Right lobe of liver (tissue), 6 donors: ENCODE results near the gene CYSLTR2. TPM values are rescaled to one million over a fixed set of nuclear protein-coding genes. Genes with fewer than 3 reads are reported as not detected.

ENCODE experiments used
- ATAC-seq, 4 donors: fragments of 200-7000 bp; cut with Tn5 transposase; one replicate each; pipeline ENCODE4 v1.9.1; 2020; ENCODE audit warnings: mild to moderate bottlenecking in 4 of 4, moderate library complexity in 4 of 4
- DNase-seq, 3 donors: peaks; one replicate each; pipeline ENCODE4 v3.0.0-alpha.2; 2020
- H3K27ac ChIP-seq, 3 donors: fragments of 200-600 bp; one replicate each; pipeline ENCODE4 v1.8.0; 2022
- H3K27me3 ChIP-seq, 2 donors: fragments of 200-600 bp; one replicate each; pipeline ENCODE4 v1.8.0; 2022
- H3K36me3 ChIP-seq, 4 donors: fragments of 200-600 bp; sonication (generic) in 1 of 4; one replicate each; pipeline versions ENCODE4 v1.5.1 to v1.8.0; 2017 to 2022; ENCODE audit warnings: control low read depth in 1 of 4
- H3K4me1 ChIP-seq, 4 donors: fragments of 200-600 bp; sonication (generic) in 1 of 4; one replicate each; pipeline versions ENCODE4 v1.5.1 to v1.8.0; 2017 to 2022; ENCODE audit warnings: control low read depth in 1 of 4
- H3K4me3 ChIP-seq, 3 donors: fragments of 200-600 bp; one replicate each; pipeline ENCODE4 v1.8.0; 2022
- H3K9me3 ChIP-seq, 4 donors: fragments of 200-600 bp; sonication (generic) in 1 of 4; one replicate each; pipeline versions ENCODE4 v1.5.1 to v1.8.0; 2017 to 2022; ENCODE audit warnings: control low read depth in 1 of 4
- POLR2A ChIP-seq: fragments of 450-650 bp; IDR thresholded peaks from one replicate; pipeline ENCODE4 v1.6.1; 2017; ENCODE audit warnings: antibody characterized with exemption, mild to moderate bottlenecking
- WGBS: methylation state at CpG from one replicate; pipeline ENCODE4 v1.1.6; 2018; ENCODE audit warnings: low coverage, low lambda C conversion rate; ENCODE audit not compliant: insufficient coverage; ENCODE audit errors: missing lambda C conversion rate; 5-methylcytosine and 5-hydroxymethylcytosine counted together
- intact Hi-C, 2 donors: fragments of 100-400 bp; cut with DNase I; formaldehyde crosslinking; loops; one replicate each; pipeline versions ENCODE4 v1.11.2 to v1.14.1; 2022
- total RNA-seq, 6 experiments: library from RNA; depleted of rRNA in 2 of 6; stranded (reverse); fragments of >200 nt in 2 of 6; fragmentation: NEBNext Ultra II Directional in 3 of 6; extraction: Animal tissue kit (Norgen Biotek cat#: 25700) in 3 of 6; gene quantifications; one replicate each; pipeline versions ENCODE4 v1.1.0 to v1.2.4, GENCODE V29; 2016 to 2023
- TF ChIP-seq, protein P1 (sequence below), 4 donors: fragments of 200-600 bp in 3 of 4; fragments of 450-650 bp in 1 of 4; IDR thresholded peaks; one replicate each; pipeline versions ENCODE4 v1.5.1 to v1.8.0; 2016 to 2022; ENCODE audit warnings: antibody characterized with exemption in 4 of 4, mild to moderate bottlenecking in 2 of 4
- donor health status: DM: no; HTN: yes; CAD: no.
- donor health status: DM: no; HTN: no; CAD: no.
- donor health status: DM: no; HTN: no; CAD: no.
- donor health status: DM: no; HTN: yes; CAD: no.
- donor health status: DM: no; HTN: yes; CAD: no.

The CYSLTR2 gene
- total RNA-seq, 6 experiments from 2014 or later, result 0.06 to 0.93 (median 0.14) TPM

DNA sequence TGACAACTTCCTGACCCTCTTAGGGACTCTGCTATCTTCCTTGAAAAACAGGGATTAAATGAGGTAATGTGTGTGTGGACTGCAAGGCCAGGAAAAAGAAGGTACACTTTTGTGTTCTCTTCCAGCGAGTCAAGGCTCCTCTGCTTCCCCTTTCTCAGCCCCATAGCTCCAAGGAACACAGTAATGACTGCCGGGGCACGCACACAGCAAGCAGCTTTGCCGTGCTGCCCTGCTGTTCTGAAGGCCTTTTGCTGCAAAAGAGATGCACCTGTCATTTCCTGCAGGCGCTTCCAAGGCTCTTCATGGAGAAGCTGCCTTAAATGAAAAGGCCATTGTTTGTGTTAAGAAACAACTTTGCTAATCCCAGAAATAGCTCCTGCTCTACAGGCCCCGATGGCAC lies 84.6 kb downstream of the CYSLTR2 start:
- DNase-seq (no peak), ATAC-seq (no peak)
- 45% methylated on average over 4 of the region's 6 CpGs for WGBS
- Histone ChIP-seq H3K4me3 (no peak overlapping the region), H3K4me1 (no peaks in the 10 kb centered on the region), H3K27me3 (no peaks in the 10 kb centered on the region), H3K36me3 (no peaks in the 10 kb centered on the region), H3K27ac (no peak overlapping the region), H3K9me3 (no peaks in the 10 kb centered on the region)
- intact Hi-C loops, result no loop called here
- no peak for TF ChIP-seq POLR2A
- TF ChIP-seq, protein P1, sequence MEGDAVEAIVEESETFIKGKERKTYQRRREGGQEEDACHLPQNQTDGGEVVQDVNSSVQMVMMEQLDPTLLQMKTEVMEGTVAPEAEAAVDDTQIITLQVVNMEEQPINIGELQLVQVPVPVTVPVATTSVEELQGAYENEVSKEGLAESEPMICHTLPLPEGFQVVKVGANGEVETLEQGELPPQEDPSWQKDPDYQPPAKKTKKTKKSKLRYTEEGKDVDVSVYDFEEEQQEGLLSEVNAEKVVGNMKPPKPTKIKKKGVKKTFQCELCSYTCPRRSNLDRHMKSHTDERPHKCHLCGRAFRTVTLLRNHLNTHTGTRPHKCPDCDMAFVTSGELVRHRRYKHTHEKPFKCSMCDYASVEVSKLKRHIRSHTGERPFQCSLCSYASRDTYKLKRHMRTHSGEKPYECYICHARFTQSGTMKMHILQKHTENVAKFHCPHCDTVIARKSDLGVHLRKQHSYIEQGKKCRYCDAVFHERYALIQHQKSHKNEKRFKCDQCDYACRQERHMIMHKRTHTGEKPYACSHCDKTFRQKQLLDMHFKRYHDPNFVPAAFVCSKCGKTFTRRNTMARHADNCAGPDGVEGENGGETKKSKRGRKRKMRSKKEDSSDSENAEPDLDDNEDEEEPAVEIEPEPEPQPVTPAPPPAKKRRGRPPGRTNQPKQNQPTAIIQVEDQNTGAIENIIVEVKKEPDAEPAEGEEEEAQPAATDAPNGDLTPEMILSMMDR (IDR thresholded peaks at IDR 0.05), result no peak

DNA sequence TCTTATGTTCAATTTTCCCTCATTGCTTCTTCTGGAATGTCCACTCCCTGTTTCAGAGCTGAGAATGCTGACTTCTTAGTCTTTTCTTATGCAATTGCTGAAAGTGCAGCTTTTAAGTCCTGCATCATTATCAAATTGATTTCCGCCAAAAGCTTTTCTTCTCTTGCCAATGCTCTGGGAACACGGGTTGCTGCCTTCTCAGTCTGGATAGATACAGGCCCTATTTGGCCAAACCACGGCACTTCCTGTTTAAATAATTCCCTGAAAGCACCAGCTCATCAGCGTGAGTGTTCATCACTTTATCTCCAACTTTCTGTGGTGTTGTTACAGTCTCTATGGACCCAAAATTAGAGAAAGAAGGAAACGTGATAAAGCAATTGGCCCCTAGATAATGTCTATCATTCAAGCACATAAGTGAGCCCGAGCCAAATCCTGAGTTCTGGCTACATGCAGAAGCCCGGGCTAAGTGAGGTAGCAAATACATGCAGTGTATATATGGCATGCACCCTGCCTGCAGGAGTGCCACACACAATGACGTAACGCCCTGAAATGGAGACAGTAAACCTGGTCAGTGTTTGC lies 85.7 kb downstream of the CYSLTR2 start:
- Histone ChIP-seq H3K27me3 (no peaks in the 10 kb centered on the region), H3K4me1 (no peaks in the 10 kb centered on the region), H3K9me3 (no peaks in the 10 kb centered on the region), H3K36me3 (no peaks in the 10 kb centered on the region), H3K4me3 (no peak overlapping the region), H3K27ac (no peak overlapping the region)
- TF ChIP-seq, protein P1 (IDR thresholded peaks at IDR 0.05), result no peak
- no peak for TF ChIP-seq POLR2A
- peak; percentile 50 to 64 (median 56) for ATAC-seq
- intact Hi-C loops, result no loop called here
- 61% methylated on average over 7 of the region's 9 CpGs for WGBS
- DNase-seq, result no peak

DNA sequence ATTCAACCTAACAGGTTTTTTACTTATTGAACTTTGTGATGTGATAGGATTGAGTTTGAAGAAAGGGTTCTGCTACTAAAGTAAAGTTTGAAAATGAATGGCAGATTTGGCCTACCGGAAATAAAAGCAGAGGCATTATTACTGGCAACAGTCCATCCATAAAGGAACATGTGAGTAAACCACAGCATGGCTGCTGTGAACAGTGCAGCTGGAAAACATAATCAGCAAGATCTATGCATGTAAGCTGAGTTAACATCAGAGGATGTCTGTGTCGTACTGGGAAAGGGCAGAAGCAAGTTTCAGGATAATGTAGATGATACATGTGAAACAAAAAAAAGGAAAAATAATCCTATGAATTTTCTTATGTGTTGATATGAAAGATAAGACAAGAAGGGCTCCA lies 87.6 kb downstream of the CYSLTR2 start:
- intact Hi-C loops, result no loop called here
- DNase-seq, result no peak
- Histone ChIP-seq H3K9me3 (no peaks in the 10 kb centered on the region), H3K4me1 (no peaks in the 10 kb centered on the region), H3K4me3 (no peak overlapping the region), H3K36me3 (no peaks in the 10 kb centered on the region), H3K27ac (no peak overlapping the region), H3K27me3 (no peaks in the 10 kb centered on the region)
- TF ChIP-seq, protein P1 (IDR thresholded peaks at IDR 0.05), result no peak
- TF ChIP-seq POLR2A, result no peak
- no peak for ATAC-seq
- WGBS, result 60% methylated on average over 1 of the region's 2 CpGs

DNA sequence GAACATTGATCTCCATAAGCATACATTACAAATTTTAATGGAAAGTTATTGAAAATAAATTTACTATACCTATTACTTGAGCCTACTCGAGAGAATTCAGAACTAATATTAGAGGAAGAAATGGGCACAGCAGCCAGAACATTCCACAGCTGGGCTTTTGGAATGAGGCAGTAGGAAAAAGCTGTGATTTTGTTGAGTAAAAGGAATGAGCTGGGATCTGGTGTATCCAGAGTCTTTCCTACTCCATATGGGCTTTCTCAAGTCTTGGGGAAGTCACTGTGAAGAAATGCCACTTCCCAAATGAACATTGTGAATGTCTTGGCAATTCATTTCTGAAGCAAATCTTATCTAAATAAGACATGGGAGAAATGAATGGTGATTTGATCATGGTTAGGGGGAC lies 93.1 kb downstream of the CYSLTR2 start:
- no peak for DNase-seq
- Histone ChIP-seq H3K4me3 (no peak overlapping the region), H3K27me3 (no peaks in the 10 kb centered on the region), H3K9me3 (no peaks in the 10 kb centered on the region), H3K27ac (no peak overlapping the region), H3K4me1 (no peaks in the 10 kb centered on the region), H3K36me3 (no peaks in the 10 kb centered on the region)
- ATAC-seq, result no peak
- TF ChIP-seq, protein P1 (IDR thresholded peaks at IDR 0.05), result no peak
- no peak for TF ChIP-seq POLR2A
- 67% methylated on average over 1 of the region's 1 CpG for WGBS
- intact Hi-C loops, result no loop called here

DNA sequence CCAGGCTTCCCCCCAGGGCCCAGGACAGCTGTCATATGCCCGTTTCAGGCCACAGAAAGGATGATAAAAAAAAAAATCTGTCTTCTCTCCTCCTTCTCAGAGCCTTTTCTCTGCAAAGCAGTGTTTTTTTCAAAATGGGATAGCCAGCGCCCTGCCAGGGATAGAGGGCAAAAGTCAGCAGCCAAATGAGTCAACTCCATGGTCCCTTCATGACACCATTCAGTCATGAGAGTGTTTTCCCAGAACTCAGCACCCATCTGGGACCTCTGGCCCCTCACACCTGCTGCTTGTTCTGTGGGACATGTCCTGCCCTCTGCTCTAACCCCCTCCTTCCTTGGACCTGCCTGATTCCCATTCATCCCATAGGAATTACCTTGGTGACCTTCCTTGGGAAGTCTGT lies 95.0 kb downstream of the CYSLTR2 start:
- 78% methylated on average over 1 of the region's 2 CpGs for WGBS
- TF ChIP-seq, protein P1 (IDR thresholded peaks at IDR 0.05), result no peak
- no peak for TF ChIP-seq POLR2A
- no peaks in the 10 kb centered on the region for H3K9me3 ChIP-seq
- intact Hi-C loops, result no loop called here
- no peaks in the 10 kb centered on the region for H3K4me1 ChIP-seq
- H3K27me3 ChIP-seq, result no peaks in the 10 kb centered on the region
- no peaks in the 10 kb centered on the region for H3K36me3 ChIP-seq
- no peak overlapping the region for H3K27ac ChIP-seq
- ATAC-seq, result peak in 1 of 4 donors; percentile 34
- no peak for DNase-seq
- H3K4me3 ChIP-seq, result no peak overlapping the region
